NCI-H510A (cell line): ENCODE data around the gene CBFA2T3.

Source experiments
- DNase-seq: peaks from one replicate; lab custom pipeline; 2025; lab: John Stamatoyannopoulos, UW

Gene CBFA2T3

GRCh38 chr16:88976366-88977017, 515 bp downstream of the CBFA2T3 start:
- DNase-seq = no peak

- DNase-seq = no peak
These were observed 1.4 kb downstream of the CBFA2T3 start for GRCh38 chr16:88975511-88976061.

GRCh38 chr16:88974916-88975215, 2.1 kb downstream of the CBFA2T3 start:
- no peak for DNase-seq

GRCh38 chr16:88974080-88974915, 2.7 kb downstream of the CBFA2T3 start:
- DNase-seq = no peak

- DNase-seq = no peak
These were observed 3.5 kb downstream of the CBFA2T3 start for GRCh38 chr16:88973415-88974050.

GRCh38 chr16:88973007-88973410, 4.0 kb downstream of the CBFA2T3 start:
- no peak for DNase-seq

GRCh38 chr16:88972349-88972748, 4.7 kb downstream of the CBFA2T3 start:
- DNase-seq = no peak

- DNase-seq = no peak
These were observed 5.5 kb downstream of the CBFA2T3 start for GRCh38 chr16:88971371-88972097.

- DNase-seq = no peak
These were observed 6.4 kb downstream of the CBFA2T3 start for GRCh38 chr16:88970539-88971065.

- no peak for DNase-seq
These were observed 7.0 kb downstream of the CBFA2T3 start for GRCh38 chr16:88970050-88970449.

- DNase-seq = no peak
These were observed 7.6 kb downstream of the CBFA2T3 start for GRCh38 chr16:88969361-88969831.

- DNase-seq = no peak
These were observed 8.3 kb downstream of the CBFA2T3 start for GRCh38 chr16:88968589-88969280.

- DNase-seq = no peak
These were observed 9.0 kb downstream of the CBFA2T3 start for GRCh38 chr16:88967830-88968588.

- DNase-seq = no peak
These were observed 9.8 kb downstream of the CBFA2T3 start for GRCh38 chr16:88966986-88967829.

GRCh38 chr16:88965826-88966480, 11.1 kb downstream of the CBFA2T3 start:
- DNase-seq = no peak

GRCh38 chr16:88965411-88965810, 11.6 kb downstream of the CBFA2T3 start:
- DNase-seq = no peak

GRCh38 chr16:88964636-88965035, 12.4 kb downstream of the CBFA2T3 start:
- DNase-seq = no peak

GRCh38 chr16:88963583-88963982, 13.4 kb downstream of the CBFA2T3 start:
- no peak for DNase-seq
